Mesenchymal stem cell (in vitro differentiated cells and primary cell): ENCODE data around the gene CZIB.

Source experiments
- DNase-seq: peaks from one replicate; pipeline ENCODE4 v3.0.0-alpha.2; 2013
- H2AFZ ChIP-seq: one replicate; pipeline ENCODE4 v1.6.1; 2013; ENCODE audit warnings: low read depth, mild to moderate bottlenecking, control low read depth, inconsistent platforms, low read length, moderate library complexity
- H2AK5ac ChIP-seq: 2 replicates; pipeline ENCODE4 v1.6.1; 2013; ENCODE audit warnings: low read length, moderate library complexity, mild to moderate bottlenecking, inconsistent platforms; ENCODE audit not compliant: severe bottlenecking
- H2BK120ac ChIP-seq: one replicate; pipeline ENCODE4 v1.6.1; 2013; ENCODE audit warnings: low read depth, mild to moderate bottlenecking, inconsistent platforms, low read length, moderate library complexity
- H2BK12ac ChIP-seq, 2 experiments: one replicate each; pipeline ENCODE4 v1.6.1; 2013; ENCODE audit warnings: inconsistent platforms in 2 of 2, low read length in 2 of 2, mild to moderate bottlenecking in 2 of 2, moderate library complexity in 2 of 2, control low read depth in 1 of 2
- H2BK15ac ChIP-seq: one replicate; pipeline ENCODE4 v1.6.1; 2013; ENCODE audit warnings: mild to moderate bottlenecking, low read depth, inconsistent platforms; ENCODE audit not compliant: poor library complexity, severe bottlenecking
- H2BK5ac ChIP-seq: 2 replicates; pipeline ENCODE4 v1.6.1; 2013; ENCODE audit warnings: low read depth, mild to moderate bottlenecking, low read length, control low read depth, inconsistent platforms; ENCODE audit not compliant: poor library complexity, severe bottlenecking
- H3K14ac ChIP-seq, 2 experiments: one replicate each; pipeline ENCODE4 v1.6.1; 2013; ENCODE audit warnings: inconsistent platforms in 2 of 2, low read length in 2 of 2, control low read depth in 1 of 2, mild to moderate bottlenecking in 1 of 2, moderate library complexity in 1 of 2
- H3K18ac ChIP-seq, 2 experiments: one replicate each; pipeline ENCODE4 v1.6.1; 2013; ENCODE audit warnings: inconsistent platforms in 2 of 2, low read length in 2 of 2, control low read depth in 1 of 2, low read depth in 1 of 2, mild to moderate bottlenecking in 1 of 2
- H3K23ac ChIP-seq, 2 experiments: one replicate each; pipeline ENCODE4 v1.6.1; 2013; ENCODE audit warnings: inconsistent platforms in 2 of 2, low read length in 2 of 2, mild to moderate bottlenecking in 2 of 2, moderate library complexity in 2 of 2, control low read depth in 1 of 2
- H3K27ac ChIP-seq: 2 replicates; pipeline ENCODE4 v1.5.1; 2013; ENCODE audit warnings: mild to moderate bottlenecking, moderate library complexity, low read length, control low read depth, inconsistent platforms; ENCODE audit not compliant: poor library complexity, severe bottlenecking
- H3K27me3 ChIP-seq, 2 experiments: 2 replicates each; pipeline versions ENCODE4 v1.6.1 to v1.7.0; 2013; ENCODE audit warnings: low read length in 2 of 2, mild to moderate bottlenecking in 2 of 2, moderate library complexity in 2 of 2, control low read depth in 1 of 2, inconsistent platforms in 1 of 2; ENCODE audit not compliant: control insufficient read depth in 1 of 2, insufficient read depth in 1 of 2
- H3K36me3 ChIP-seq, 2 experiments: 2 replicates each; pipeline versions ENCODE4 v1.6.1 to v1.7.0; 2013; ENCODE audit warnings: low read length in 2 of 2, control low read depth in 1 of 2, inconsistent platforms in 1 of 2, low read depth in 1 of 2, mild to moderate bottlenecking in 1 of 2; ENCODE audit not compliant: insufficient read depth in 2 of 2, control insufficient read depth in 1 of 2
- H3K4ac ChIP-seq, 2 experiments: one replicate each; pipeline ENCODE4 v1.6.1; 2013; ENCODE audit warnings: inconsistent platforms in 2 of 2, low read length in 2 of 2, mild to moderate bottlenecking in 2 of 2, moderate library complexity in 2 of 2, control low read depth in 1 of 2, low read depth in 1 of 2
- H3K4me1 ChIP-seq: 2 replicates; pipeline ENCODE4 v1.6.1; 2013; ENCODE audit warnings: low read depth, low read length, control low read depth; ENCODE audit not compliant: control insufficient read depth, insufficient read depth
- H3K4me2 ChIP-seq: 2 replicates; pipeline ENCODE4 v1.6.1; 2013; ENCODE audit warnings: low read length, mild to moderate bottlenecking, inconsistent platforms; ENCODE audit not compliant: poor library complexity, severe bottlenecking
- H3K4me3 ChIP-seq, 2 experiments: 2 replicates each; pipeline versions ENCODE4 v1.5.1 to v1.7.0; 2013; ENCODE audit warnings: low read length in 2 of 2, mild to moderate bottlenecking in 2 of 2, control low read depth in 1 of 2, low read depth in 1 of 2; ENCODE audit not compliant: insufficient read depth in 1 of 2
- H3K79me1 ChIP-seq: replicated peaks from 2 replicates; pipeline ENCODE4 v1.6.1; 2013; ENCODE audit warnings: mild to moderate bottlenecking, control low read depth, low read length, inconsistent platforms; ENCODE audit not compliant: poor library complexity, severe bottlenecking
- H3K9ac ChIP-seq: 2 replicates; pipeline ENCODE4 v1.7.0; 2013; ENCODE audit warnings: mild to moderate bottlenecking, low read length, moderate library complexity
- H3K9me3 ChIP-seq: 2 replicates; pipeline ENCODE4 v1.7.0; 2013; ENCODE audit warnings: mild to moderate bottlenecking, low read length; ENCODE audit not compliant: control insufficient read depth
- H4K8ac ChIP-seq: one replicate; pipeline ENCODE4 v1.6.1; 2013; ENCODE audit warnings: inconsistent platforms, mild to moderate bottlenecking, low read length, moderate library complexity
- H4K91ac ChIP-seq: one replicate; pipeline ENCODE4 v1.6.1; 2013; ENCODE audit warnings: mild to moderate bottlenecking, low read length, inconsistent platforms
- WGBS: methylation state at CpG from one replicate; pipeline ENCODE4 v1.1.7; 2013; ENCODE audit warnings: mixed read lengths; 5-methylcytosine and 5-hydroxymethylcytosine counted together

CZIB gene

DNA sequence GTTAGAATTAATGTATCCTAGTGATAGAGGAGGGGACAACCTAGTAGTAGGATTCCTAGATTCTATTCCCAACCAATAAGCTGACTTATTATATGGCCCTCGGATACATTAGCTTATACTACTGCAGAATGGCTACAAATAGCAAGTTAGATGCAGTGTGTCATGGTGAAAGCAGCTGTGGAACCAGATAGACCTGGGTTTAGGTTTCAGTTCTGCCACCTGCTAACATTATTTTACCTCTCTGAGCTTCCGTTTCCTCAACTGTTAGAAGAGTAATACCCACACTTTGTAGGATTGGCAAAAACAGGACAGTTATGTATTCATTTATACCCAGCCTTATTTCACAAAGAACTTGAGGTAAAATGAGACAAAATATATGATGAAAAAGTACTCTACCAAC is 39.5 kb upstream of the CZIB start:
- Histone ChIP-seq H3K9me3 (no peaks in the 10 kb centered on the region), H3K4ac (no peak overlapping the region), H3K9ac (no peak overlapping the region), H3K4me2 (no peak overlapping the region), H3K36me3 (peaks cover 30 to 68% of the 10 kb centered on the region in 2 experiments), H3K23ac (no peak overlapping the region), H3K4me3 (no peak overlapping the region), H3K18ac (no peak overlapping the region), H3K79me1 (no peaks in the 10 kb centered on the region), H2BK120ac (no peak overlapping the region), H4K8ac (no peak overlapping the region), H3K4me1 (peaks cover 3% of the 10 kb centered on the region), H2BK5ac (no peak overlapping the region), H3K27ac (no peak overlapping the region), H2BK15ac (no peak overlapping the region), H3K27me3 (no peaks in the 10 kb centered on the region), H2AK5ac (no peak overlapping the region), H2AFZ (no peak overlapping the region), H4K91ac (no peak overlapping the region), H3K14ac (no peak overlapping the region), H2BK12ac (no peak overlapping the region)
- 100% methylated on average over 1 of the region's 2 CpGs for whole genome bisulfite sequencing
- DNase-seq, result no peak

DNA sequence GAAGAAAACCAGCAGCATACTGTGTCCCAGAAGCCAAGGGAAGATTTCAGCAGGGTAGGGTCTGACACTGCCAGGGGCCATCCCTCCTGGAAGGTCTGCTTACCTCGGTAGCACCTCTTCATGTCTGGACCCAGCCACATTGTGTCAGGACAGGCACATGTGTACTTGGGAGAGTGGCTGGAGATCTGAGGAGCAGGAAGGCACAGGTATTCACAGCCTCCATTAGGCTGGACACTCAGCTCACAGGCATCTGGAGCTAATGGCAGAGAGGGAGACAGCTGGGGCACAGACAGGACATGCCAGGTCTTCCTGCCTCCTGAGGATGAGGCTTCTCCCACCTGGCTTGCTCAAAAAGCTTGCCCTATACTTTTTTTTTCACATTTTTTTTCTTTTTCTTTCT is 37.8 kb upstream of the CZIB start:
- Histone ChIP-seq H3K9ac (no peak overlapping the region), H3K4me1 (peaks cover 3% of the 10 kb centered on the region), H4K91ac (no peak overlapping the region), H3K27me3 (no peaks in the 10 kb centered on the region), H3K9me3 (no peaks in the 10 kb centered on the region), H3K14ac (no peak overlapping the region), H3K27ac (no peak overlapping the region), H2BK120ac (no peak overlapping the region), H2BK5ac (no peak overlapping the region), H3K4me3 (no peak overlapping the region), H3K4me2 (no peak overlapping the region), H2BK15ac (no peak overlapping the region), H2BK12ac (no peak overlapping the region), H2AK5ac (no peak overlapping the region), H3K4ac (no peak overlapping the region), H2AFZ (no peak overlapping the region), H3K23ac (no peak overlapping the region), H3K18ac (no peak overlapping the region), H4K8ac (no peak overlapping the region), H3K36me3 (peaks cover 19 to 52% of the 10 kb centered on the region in 2 experiments), H3K79me1 (no peaks in the 10 kb centered on the region)
- no peak for DNase-seq
- WGBS, result 87% methylated on average over 1 of the region's 1 CpG

DNA sequence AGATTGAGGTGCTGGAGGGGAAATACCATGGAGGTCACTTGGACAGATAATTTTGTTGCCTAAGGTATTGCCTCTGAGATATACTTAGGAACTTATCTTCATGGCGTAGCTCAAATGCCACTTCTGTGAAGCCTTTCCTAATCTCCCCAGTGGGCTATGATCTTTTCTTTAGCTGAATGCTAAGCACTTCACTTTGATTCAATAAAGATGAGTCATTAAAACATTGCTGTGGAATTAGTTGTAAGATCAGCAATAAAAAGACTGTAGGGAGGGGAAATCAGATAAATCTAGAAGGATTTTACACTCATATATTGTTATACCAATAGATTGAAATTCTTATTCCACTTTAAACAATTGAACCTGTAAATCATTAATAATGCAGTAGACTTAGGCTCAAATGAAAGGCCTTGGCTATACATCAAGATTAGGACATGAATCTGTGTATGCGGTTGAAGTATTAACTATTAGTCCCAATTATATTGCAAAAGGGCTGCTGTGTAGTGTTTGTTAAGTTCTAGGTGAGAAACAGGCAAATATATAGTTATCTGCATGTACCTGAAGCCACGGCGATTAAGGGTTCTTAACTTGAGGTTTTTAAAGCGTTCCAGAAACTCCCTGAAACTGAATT is 37.1 kb upstream of the CZIB start:
- H3K4me2 ChIP-seq, result no peak overlapping the region
- DNase-seq, result no peak
- H3K9ac ChIP-seq, result no peak overlapping the region
- no peak overlapping the region for H2BK5ac ChIP-seq
- H4K8ac ChIP-seq, result no peak overlapping the region
- H2AK5ac ChIP-seq, result no peak overlapping the region
- no peak overlapping the region for H3K27ac ChIP-seq
- no peak overlapping the region for H4K91ac ChIP-seq
- H2AFZ ChIP-seq, result no peak overlapping the region
- no peak overlapping the region for H2BK120ac ChIP-seq
- no peak overlapping the region for H3K4me3 ChIP-seq
- peaks cover 3% of the 10 kb centered on the region for H3K4me1 ChIP-seq
- no peak overlapping the region for H3K18ac ChIP-seq
- WGBS, result 100% methylated on average over 5 of the region's 5 CpGs
- no peak overlapping the region for H2BK12ac ChIP-seq
- H3K23ac ChIP-seq, result no peak overlapping the region
- H3K36me3 ChIP-seq, result peaks cover 16 to 47% of the 10 kb centered on the region in 2 experiments
- no peaks in the 10 kb centered on the region for H3K9me3 ChIP-seq
- no peaks in the 10 kb centered on the region for H3K79me1 ChIP-seq
- no peak overlapping the region for H3K14ac ChIP-seq
- H2BK15ac ChIP-seq, result no peak overlapping the region
- H3K27me3 ChIP-seq, result no peaks in the 10 kb centered on the region
- H3K4ac ChIP-seq, result no peak overlapping the region

DNA sequence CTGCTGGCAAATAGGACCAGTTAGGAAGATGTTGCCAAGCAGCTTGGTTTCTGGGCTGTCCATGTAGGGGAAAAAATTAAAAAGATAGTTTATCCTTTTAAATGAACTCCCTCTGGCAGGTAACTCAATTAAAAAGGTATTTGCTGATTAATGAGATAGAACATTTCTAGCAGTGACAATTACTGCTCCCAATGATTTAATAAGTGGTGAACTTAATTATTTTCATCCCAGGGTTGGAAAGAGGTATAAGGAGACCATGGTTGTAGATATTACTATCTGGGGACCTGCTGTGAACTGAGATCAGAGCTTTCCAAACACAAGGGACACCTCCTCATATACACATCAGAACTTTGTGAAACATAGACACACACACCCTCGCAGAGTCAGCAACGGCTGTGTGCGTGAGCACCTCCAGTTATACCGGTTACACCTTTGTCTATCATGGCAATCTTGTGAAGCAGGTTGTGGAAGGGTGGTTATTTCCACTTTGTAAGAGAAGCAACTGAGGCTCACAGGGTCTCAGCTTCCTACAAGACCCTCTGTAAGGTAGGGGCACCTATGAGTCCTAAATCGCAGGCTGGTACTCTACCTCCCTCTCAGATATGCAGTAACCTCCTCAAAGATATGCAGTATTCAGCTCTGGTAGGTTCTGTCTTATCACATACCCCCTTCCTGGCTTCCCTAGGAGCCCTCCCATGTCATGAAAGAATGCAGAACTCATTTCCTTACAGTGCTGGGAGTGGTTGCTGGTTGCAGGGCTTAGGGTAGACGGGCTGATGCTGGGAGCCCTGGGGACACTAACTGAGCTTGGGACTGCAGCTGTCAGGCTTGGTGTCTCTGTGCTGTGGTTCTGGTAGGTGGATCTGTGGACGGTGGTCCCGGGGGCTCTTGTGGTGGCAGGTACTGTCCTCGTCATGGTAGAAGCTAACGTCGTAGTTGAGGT is 36.3 kb upstream of the CZIB start:
- no peak overlapping the region for H4K8ac ChIP-seq
- no peak overlapping the region for H2BK120ac ChIP-seq
- H3K4ac ChIP-seq, result no peak overlapping the region
- H2BK12ac ChIP-seq, result no peak overlapping the region
- H3K4me2 ChIP-seq, result no peak overlapping the region
- H2AFZ ChIP-seq, result no peak overlapping the region
- no peak overlapping the region for H3K23ac ChIP-seq
- H3K79me1 ChIP-seq, result no peaks in the 10 kb centered on the region
- H3K18ac ChIP-seq, result no peak overlapping the region
- no peak for DNase-seq
- H2BK5ac ChIP-seq, result no peak overlapping the region
- no peaks in the 10 kb centered on the region for H3K9me3 ChIP-seq
- no peak overlapping the region for H2BK15ac ChIP-seq
- H3K9ac ChIP-seq, result no peak overlapping the region
- 96% methylated on average over 11 of the region's 11 CpGs for WGBS
- no peak overlapping the region for H3K4me3 ChIP-seq
- no peak overlapping the region for H3K27ac ChIP-seq
- no peak overlapping the region for H4K91ac ChIP-seq
- H3K36me3 ChIP-seq, result peaks cover 11 to 39% of the 10 kb centered on the region in 2 experiments
- H3K27me3 ChIP-seq, result no peaks in the 10 kb centered on the region
- no peak overlapping the region for H3K14ac ChIP-seq
- no peak overlapping the region for H2AK5ac ChIP-seq
- H3K4me1 ChIP-seq, result peaks cover 3% of the 10 kb centered on the region
